GM12878 (cell line): Measurements from ENCODE around the gene AGFG1. TPM values are rescaled to one million over a fixed set of nuclear protein-coding genes. Genes with fewer than 3 reads are reported as not detected.

Experiments used
- ATAC-seq: fragments of 200-7000 bp; cut with Tn5 transposase; 3 replicates; pipeline ENCODE4 v1.9.1; 2020; ENCODE audit warnings: mild to moderate bottlenecking, moderate library complexity
- BruUV-seq: library from RNA; stranded (reverse); fragments of 400-500 nt; replicated peaks from 2 replicates; lab custom pipeline; 2021; lab: Mats Ljungman, UMichigan
- CTCF ChIA-PET: fragments of 300-600 bp; sonication (Branson Sonifier 250); formaldehyde crosslinking; extraction: SDS; loops from one replicate; lab custom pipeline; 2021; ENCODE audit warnings: inconsistent platforms; lab: Yijun Ruan, JAX
- POLR2A ChIA-PET: fragments of 350-600 bp; formaldehyde crosslinking; extraction: SDS; loops from one replicate; lab custom pipeline; 2021; ENCODE audit warnings: inconsistent platforms; lab: Charles Lee
- RAD21 ChIA-PET: fragments of 300-600 bp; sonication (Branson Sonifier 250); formaldehyde crosslinking; loops from one replicate; lab custom pipeline; 2023; ENCODE audit warnings: antibody characterized with exemption; ENCODE audit not compliant: unreplicated experiment; lab: Charles Lee
- SMC1A ChIA-PET: fragments of 300-600 bp; sonication (Branson Sonifier 250); formaldehyde crosslinking; loops from one replicate; lab custom pipeline; 2023; ENCODE audit not compliant: unreplicated experiment, uncharacterized antibody; lab: Charles Lee
- DNase-seq: peaks from one replicate; pipeline ENCODE4 v3.0.0-alpha.2; 2011; ENCODE audit warnings: low read depth, low spot score
- FAIRE-seq: peaks from 3 replicates; lab custom pipeline; 2011; peaks lifted over from hg19 to GRCh38; lab: Jason Lieb, UNC
- H2AFZ ChIP-seq: 2 replicates; pipeline ENCODE4 v1.6.0; 2011; ENCODE audit warnings: low read depth, low read length, control low read depth; ENCODE audit not compliant: control insufficient read depth
- H3K27ac ChIP-seq: 2 replicates; pipeline ENCODE4 v1.5.1; 2011; ENCODE audit warnings: control low read depth; ENCODE audit not compliant: control insufficient read depth, insufficient read depth
- H3K27me3 ChIP-seq, 2 experiments: replicated peaks in 1 of 2; 2 replicates each; pipeline versions ENCODE4 v1.6.0 to v1.6.1; 2011; ENCODE audit warnings: low read length in 1 of 2; ENCODE audit not compliant: control insufficient read depth in 2 of 2, insufficient read depth in 2 of 2
- H3K36me3 ChIP-seq, 2 experiments: 2 replicates each; pipeline ENCODE4 v1.5.1; 2011; ENCODE audit warnings: low read length in 1 of 2; ENCODE audit not compliant: control insufficient read depth in 2 of 2, insufficient read depth in 2 of 2
- H3K4me1 ChIP-seq: 2 replicates; pipeline ENCODE4 v1.6.1; 2011; ENCODE audit warnings: mild to moderate bottlenecking, low read length, moderate library complexity, mixed read lengths; ENCODE audit not compliant: control insufficient read depth, insufficient read depth
- H3K4me2 ChIP-seq: 2 replicates; pipeline ENCODE4 v1.6.0; 2011; ENCODE audit warnings: control low read depth; ENCODE audit not compliant: control insufficient read depth, insufficient read depth
- H3K4me3 ChIP-seq: fragments of 200-600 bp; sonication (generic); 2 replicates; pipeline ENCODE4 v1.5.1; 2016
- H3K79me2 ChIP-seq: 2 replicates; pipeline ENCODE4 v1.6.0; 2011; ENCODE audit warnings: low read length; ENCODE audit not compliant: control insufficient read depth, insufficient read depth
- H3K9ac ChIP-seq: 2 replicates; pipeline ENCODE4 v1.8.0; 2011; ENCODE audit warnings: low read length, control low read depth, mixed read lengths; ENCODE audit not compliant: control insufficient read depth, insufficient read depth
- H3K9me3 ChIP-seq: replicated peaks from 3 replicates; pipeline ENCODE4 v1.5.1; 2011; ENCODE audit warnings: mild to moderate bottlenecking, low read length; ENCODE audit not compliant: control insufficient read depth, insufficient read depth
- H4K20me1 ChIP-seq: 2 replicates; pipeline ENCODE4 v1.6.0; 2011; ENCODE audit not compliant: control insufficient read depth, insufficient read depth
- ATF2 ChIP-seq: IDR thresholded peaks from 2 replicates; pipeline ENCODE4 v1.6.1; 2012; ENCODE audit warnings: low read length, inconsistent platforms
- BCLAF1 ChIP-seq: fragments of 450-650 bp; IDR thresholded peaks from 2 replicates; pipeline ENCODE4 v1.6.1; 2017; ENCODE audit warnings: antibody characterized with exemption, mild to moderate bottlenecking, moderate library complexity
- ELK1 ChIP-seq: IDR thresholded peaks from 2 replicates; pipeline ENCODE4 v1.6.1; 2012; ENCODE audit warnings: low read depth, low read length, improper control_type of control experiment
- GATAD2B ChIP-seq: fragments of 450-650 bp; conservative IDR thresholded peaks from 2 replicates; pipeline ENCODE4 v1.6.1; 2017; ENCODE audit warnings: low read depth, mild to moderate bottlenecking, moderate library complexity
- NKRF ChIP-seq: fragments of 450-650 bp; conservative IDR thresholded peaks from 2 replicates; pipeline ENCODE4 v1.6.1; 2017; ENCODE audit warnings: mild to moderate bottlenecking, moderate library complexity
- PAX8 ChIP-seq: fragments of 450-650 bp; IDR thresholded peaks from 2 replicates; pipeline ENCODE4 v1.6.1; 2017; ENCODE audit warnings: mild to moderate bottlenecking, moderate library complexity
- SP1 ChIP-seq: IDR thresholded peaks from one replicate; pipeline ENCODE4 v1.6.1; 2011; ENCODE audit warnings: low read depth, low read length
- TCF12 ChIP-seq: IDR thresholded peaks from 2 replicates; pipeline ENCODE4 v1.6.1; 2011; ENCODE audit warnings: low read depth, mild to moderate bottlenecking, low read length
- USF1 ChIP-seq: IDR thresholded peaks from 2 replicates; pipeline ENCODE4 v1.6.1; 2011; ENCODE audit warnings: borderline replicate concordance, low read depth, mild to moderate bottlenecking, moderate library complexity, mixed read lengths, low read length; ENCODE audit not compliant: insufficient read depth; ENCODE audit errors: extremely low read length
- ZNF687 ChIP-seq: fragments of 450-650 bp; IDR thresholded peaks from 2 replicates; pipeline ENCODE4 v1.6.1; 2017; ENCODE audit warnings: mild to moderate bottlenecking, moderate library complexity
- WGBS: methylation state at CpG from one replicate; pipeline ENCODE4 v1.1.6; 2016; ENCODE audit warnings: low lambda C conversion rate; ENCODE audit not compliant: insufficient replicate concordance, insufficient coverage; ENCODE audit errors: missing lambda C conversion rate; 5-methylcytosine and 5-hydroxymethylcytosine counted together
- in situ Hi-C: fragments of 300-500 bp; cut with MboI; formaldehyde crosslinking; loops from 9 replicates; pipeline ENCODE4 v1.14.3; 2018; ENCODE audit warnings: mixed read lengths
- intact Hi-C: fragments of 100-400 bp; cut with micrococcal nuclease; formaldehyde crosslinking; loops from one replicate; pipeline ENCODE4 v1.14.2; 2022; ENCODE audit not compliant: unreplicated experiment
- polyA plus RNA-seq, 11 experiments: library from polyadenylated mRNA; depleted of rRNA in 4 of 11; unstranded in 6 of 11; stranded (reverse) in 5 of 11; fragments of >200 nt; fragmentation: Nextera tagmentation in 4 of 11; fragmentation: Illumina TruSeq in 1 of 11; extraction: Ambion mirVana in 4 of 11; extraction: Trizol in 1 of 11; gene quantifications; 1 replicate in 1 of 11; 2 replicates in 10 of 11; pipeline versions ENCODE4 v1.2.1 to v1.2.3, GENCODE V29; 2011 to 2016; ENCODE audit warnings: inconsistent platforms in 2 of 11, missing spikeins in 2 of 11, low read depth in 1 of 11
- total RNA-seq, 4 experiments: library from RNA; depleted of rRNA in 3 of 4; stranded (reverse); fragments of >200 nt in 3 of 4; fragmentation: Illumina TruSeq in 1 of 4; extraction: Trizol in 1 of 4; gene quantifications; 2 replicates each; pipeline versions ENCODE4 v1.2.1 to v1.2.3, GENCODE V29; 2013 to 2021

Gene AGFG1
- total and polyA plus RNA-seq, 10 of the 15 experiments (the other 5 are each of a cell fraction or from before 2014, with no cell fraction given) = 7.3 to 243 (median 81.7) TPM

GRCh38 chr2:227464851-227465250 is 7.1 kb upstream of the AGFG1 start:
- H3K27ac ChIP-seq = no peak overlapping the region
- SMC1A ChIA-PET = interaction anchor here (0.6 to 14.3 kb wide), 10 partner anchors 9 to 383 kb away, joined by 3 to 191 read pairs (median 3); no protein-coding TSS in a partner anchor
- RAD21 ChIA-PET = interaction anchor here (0.6 to 3.5 kb wide), 8 partner anchors 9 to 103 kb away, joined by 3 to 16 read pairs (median 5); no protein-coding TSS in a partner anchor
- H3K4me2 ChIP-seq = no peak overlapping the region; the same call in 1 of the 2 replicates
- FAIRE-seq (no peak), ATAC-seq (no peak), DNase-seq (no peak)
- H4K20me1 ChIP-seq = no peaks in the 10 kb centered on the region
- intact Hi-C loops = loop anchor here (5.0 kb wide), 2 partner anchors 138 to 382 kb away; partner anchors contain the start of gene MFF
- no peaks in the 10 kb centered on the region for H3K27me3 ChIP-seq
- no peak overlapping the region for H3K9ac ChIP-seq
- no peaks in the 10 kb centered on the region for H3K36me3 ChIP-seq
- H2AFZ ChIP-seq = no peak overlapping the region
- in situ Hi-C loops = no loop called here
- peaks cover 44% of the 10 kb centered on the region for H3K4me1 ChIP-seq
- H3K79me2 ChIP-seq = no peaks in the 10 kb centered on the region
- H3K9me3 ChIP-seq = no peaks in the 10 kb centered on the region
- POLR2A ChIA-PET = interaction anchor here (0.8 to 2.2 kb wide), 5 partner anchors 9 to 62 kb away, joined by 3 to 11 read pairs (median 4); no protein-coding TSS in a partner anchor
- 93% methylated on average over 7 of the region's 7 CpGs for WGBS
- no peak overlapping the region for H3K4me3 ChIP-seq
- BruUV-seq = no TSS peak
- CTCF ChIA-PET = interaction anchor here (1.2 to 6.8 kb wide), 6 partner anchors 9 to 58 kb away, joined by 3 to 48 read pairs (median 10); no protein-coding TSS in a partner anchor
- TF ChIP-seq ELK1 (no peak), ZNF687 (no peak), ATF2 (no peak), NKRF (no peak), TCF12 (no peak), SP1 (no peak), USF1 (no peak), BCLAF1 (no peak), PAX8 (no peak), GATAD2B (no peak)
